ENCODE measurements around the gene CLDN6.

DNA sequence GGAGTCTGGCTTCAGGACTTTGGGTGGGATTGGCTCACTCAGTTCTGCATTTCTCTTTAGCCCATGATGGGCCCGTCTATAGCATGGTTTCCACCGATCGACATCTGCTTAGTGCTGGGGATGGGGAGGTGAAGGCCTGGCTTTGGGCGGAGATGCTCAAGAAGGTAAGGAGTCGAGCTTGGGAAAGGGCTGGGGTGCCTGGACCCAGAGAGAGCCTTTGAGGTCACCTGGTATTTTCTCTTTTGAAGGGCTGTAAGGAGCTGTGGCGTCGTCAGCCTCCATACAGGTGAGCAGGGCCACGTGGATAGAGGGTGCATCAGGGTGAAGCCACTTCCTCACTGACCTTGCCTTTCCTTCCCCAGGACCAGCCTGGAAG is 8.0 kb upstream of the CLDN6 start:
- TF ChIP-seq, protein P1, sequence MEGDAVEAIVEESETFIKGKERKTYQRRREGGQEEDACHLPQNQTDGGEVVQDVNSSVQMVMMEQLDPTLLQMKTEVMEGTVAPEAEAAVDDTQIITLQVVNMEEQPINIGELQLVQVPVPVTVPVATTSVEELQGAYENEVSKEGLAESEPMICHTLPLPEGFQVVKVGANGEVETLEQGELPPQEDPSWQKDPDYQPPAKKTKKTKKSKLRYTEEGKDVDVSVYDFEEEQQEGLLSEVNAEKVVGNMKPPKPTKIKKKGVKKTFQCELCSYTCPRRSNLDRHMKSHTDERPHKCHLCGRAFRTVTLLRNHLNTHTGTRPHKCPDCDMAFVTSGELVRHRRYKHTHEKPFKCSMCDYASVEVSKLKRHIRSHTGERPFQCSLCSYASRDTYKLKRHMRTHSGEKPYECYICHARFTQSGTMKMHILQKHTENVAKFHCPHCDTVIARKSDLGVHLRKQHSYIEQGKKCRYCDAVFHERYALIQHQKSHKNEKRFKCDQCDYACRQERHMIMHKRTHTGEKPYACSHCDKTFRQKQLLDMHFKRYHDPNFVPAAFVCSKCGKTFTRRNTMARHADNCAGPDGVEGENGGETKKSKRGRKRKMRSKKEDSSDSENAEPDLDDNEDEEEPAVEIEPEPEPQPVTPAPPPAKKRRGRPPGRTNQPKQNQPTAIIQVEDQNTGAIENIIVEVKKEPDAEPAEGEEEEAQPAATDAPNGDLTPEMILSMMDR (conservative IDR thresholded peaks at IDR 0.05; ENCODE audit: low read depth, low read length): no peak
- no peak for TF ChIP-seq EZH2 (IDR thresholded peaks at IDR 0.05; ENCODE audit: low read length, unreplicated experiment)

Data from PC-3 (cell line).